NT2/D1 (cell line): ENCODE results near the gene WDR44.
A peak's percentile ranks its signal among the peaks of the same experiment; 100 is the strongest.

ENCODE experiments used
- SUZ12 ChIP-seq: IDR thresholded peaks from 2 replicates; pipeline ENCODE4 v1.6.1; 2011; ENCODE audit not compliant: insufficient read length, insufficient read depth; ENCODE audit errors: extremely low read depth
- YY1 ChIP-seq: IDR thresholded peaks from 2 replicates; pipeline ENCODE4 v1.6.1; 2011; ENCODE audit not compliant: insufficient read length, insufficient read depth
- ZNF274 ChIP-seq: IDR thresholded peaks from 2 replicates; pipeline ENCODE4 v1.6.1; 2011; ENCODE audit warnings: mild to moderate bottlenecking, low read depth, low read length

DNA sequence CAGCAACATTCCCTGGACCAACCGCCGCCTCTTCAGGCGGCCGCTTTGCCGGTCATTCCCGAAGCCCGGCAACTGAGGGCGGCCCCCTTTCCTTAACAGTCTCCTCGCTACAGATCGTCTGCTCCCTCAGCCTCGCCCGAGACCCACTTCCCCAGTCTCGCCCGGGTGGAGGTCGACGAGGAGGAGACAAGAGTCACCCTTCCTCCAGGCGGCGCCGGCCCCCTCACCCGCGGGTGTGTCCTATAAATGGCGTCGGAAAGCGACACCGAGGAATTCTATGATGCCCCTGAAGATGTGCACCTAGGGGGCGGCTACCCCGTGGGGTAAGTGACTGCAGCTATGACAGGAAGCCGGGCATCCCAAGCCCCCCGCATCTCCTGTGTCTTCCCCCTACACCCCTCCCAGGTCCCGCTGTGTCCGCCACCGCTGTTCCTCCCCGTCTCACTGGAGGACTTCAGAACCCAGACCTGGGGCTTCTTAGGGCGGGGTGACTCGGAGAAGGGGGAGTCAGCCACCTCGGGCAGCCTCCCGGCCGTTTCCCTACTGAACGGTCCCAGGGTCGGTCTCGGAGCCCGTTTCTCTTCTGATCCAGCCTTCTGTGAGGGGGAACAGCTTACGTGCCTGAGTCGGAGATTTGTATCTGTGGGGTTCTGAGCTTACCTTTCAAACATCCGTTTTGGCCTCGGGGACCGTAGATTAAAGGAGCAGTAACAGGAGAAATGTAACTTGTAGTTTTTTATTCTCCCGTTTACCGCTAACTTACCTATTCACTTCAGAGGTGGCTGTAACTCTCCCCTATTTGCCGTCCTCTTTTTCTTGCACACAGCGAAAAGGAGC is 570 bp downstream of the WDR44 start:
- TF ChIP-seq ZNF274 (no peak), SUZ12 (no peak), YY1 (peak; percentile 20)
